Transverse colon (tissue), 4 donors: Measurements from ENCODE around the gene BRI3BP.

Source experiments
- CTCF ChIP-seq, 5 experiments: fragments of 200-600 bp in 3 of 5; fragments of 450-650 bp in 2 of 5; sonication (generic) in 3 of 5; IDR thresholded peaks; 1 replicate in 2 of 5; 2 replicates in 3 of 5; pipeline ENCODE4 v1.5.1; 2016 to 2017; ENCODE audit warnings: antibody characterized with exemption in 5 of 5, inconsistent platforms in 3 of 5, mild to moderate bottlenecking in 2 of 5, moderate library complexity in 1 of 5
- EP300 ChIP-seq: sonication (generic); formaldehyde crosslinking; IDR thresholded peaks from one replicate; pipeline ENCODE4 v1.6.1; 2017; ENCODE audit warnings: antibody characterized with exemption, low read depth
- POLR2A ChIP-seq: fragments of 450-650 bp; IDR thresholded peaks from one replicate; pipeline ENCODE4 v1.6.1; 2016; ENCODE audit warnings: antibody characterized with exemption, mild to moderate bottlenecking, moderate library complexity
- POLR2AphosphoS5 ChIP-seq, 3 donors: sonication (generic); formaldehyde crosslinking; IDR thresholded peaks; one replicate each; pipeline ENCODE4 v1.6.1; 2016; ENCODE audit warnings: antibody characterized with exemption in 3 of 3

GRCh38 chr12:125071456-125071855 is 78.0 kb downstream of the BRI3BP start:
- no peak for TF ChIP-seq CTCF (IDR thresholded peaks at IDR 0.05)
- TF ChIP-seq POLR2AphosphoS5 (IDR thresholded peaks at IDR 0.05), result no peak
- no peak for TF ChIP-seq EP300
- TF ChIP-seq POLR2A, result no peak
